PC-3 (cell line): ENCODE measurements around the gene TBC1D25. TPM values are rescaled to one million over a fixed set of nuclear protein-coding genes. Genes with fewer than 3 reads are reported as not detected.

Experiments
- ATAC-seq: fragments of 200-7000 bp; cut with Tn5 transposase; 2 replicates; pipeline ENCODE4 v1.9.1; 2020; ENCODE audit warnings: mild to moderate bottlenecking, moderate library complexity
- BruUV-seq: library from RNA; stranded (reverse); fragments of 400-500 nt; replicated peaks from 2 replicates; lab custom pipeline; 2021; lab: Mats Ljungman, UMichigan
- CTCF ChIA-PET: fragments of 300-600 bp; sonication (Branson Sonifier 250); formaldehyde crosslinking; loops from one replicate; lab custom pipeline; 2022; ENCODE audit warnings: antibody characterized with exemption; lab: Charles Lee
- POLR2A ChIA-PET: fragments of 300-600 bp; sonication (Branson Sonifier 250); formaldehyde crosslinking; loops from one replicate; lab custom pipeline; 2022; ENCODE audit warnings: antibody characterized with exemption; ENCODE audit not compliant: unreplicated experiment; lab: Charles Lee
- DNase-seq: peaks from one replicate; pipeline ENCODE4 v3.0.0-alpha.2; 2015
- H2AFZ ChIP-seq: fragments of 300-600 bp; sonication (generic); 2 replicates; pipeline ENCODE4 v1.6.0; 2016; ENCODE audit warnings: antibody characterized with exemption, low read length
- H3F3A ChIP-seq: fragments of 300-600 bp; sonication (generic); one replicate; pipeline ENCODE4 v1.6.0; 2017; ENCODE audit warnings: antibody characterized with exemption, low read length, control low read depth, mild to moderate bottlenecking; ENCODE audit not compliant: unreplicated experiment
- H3K27ac ChIP-seq: fragments of 300-600 bp; sonication (generic); 2 replicates; pipeline ENCODE4 v1.5.1; 2016; ENCODE audit warnings: mild to moderate bottlenecking, low read length
- H3K27me3 ChIP-seq: fragments of 300-600 bp; sonication (generic); 2 replicates; pipeline ENCODE4 v1.6.1; 2016; ENCODE audit warnings: low read length, mixed read lengths
- H3K36me3 ChIP-seq: fragments of 300-600 bp; sonication (generic); 2 replicates; pipeline ENCODE4 v1.6.1; 2016; ENCODE audit warnings: low read depth, mixed run types, low read length, mixed read lengths
- H3K4me1 ChIP-seq: fragments of 300-600 bp; sonication (generic); 2 replicates; pipeline ENCODE4 v1.5.1; 2016; ENCODE audit warnings: low read length; ENCODE audit not compliant: insufficient read depth
- H3K4me2 ChIP-seq: fragments of 300-600 bp; sonication (generic); 2 replicates; pipeline ENCODE4 v1.6.0; 2016; ENCODE audit warnings: low read length
- H3K4me3 ChIP-seq: fragments of 300-600 bp; sonication (generic); 2 replicates; pipeline ENCODE4 v1.5.1; 2016; ENCODE audit warnings: mild to moderate bottlenecking, low read length, mixed read lengths
- H3K79me2 ChIP-seq: fragments of 300-600 bp; sonication (generic); 2 replicates; pipeline ENCODE4 v1.6.1; 2017; ENCODE audit warnings: low read length, mixed read lengths
- H3K9ac ChIP-seq: fragments of 300-600 bp; sonication (generic); 2 replicates; pipeline ENCODE4 v1.6.0; 2016; ENCODE audit warnings: mild to moderate bottlenecking, low read length
- H3K9me2 ChIP-seq: fragments of 300-600 bp; sonication (generic); replicated peaks from 2 replicates; pipeline ENCODE4 v1.6.1; 2016; ENCODE audit warnings: mixed run types, low read length, mixed read lengths
- H3K9me3 ChIP-seq: fragments of 300-600 bp; sonication (generic); 2 replicates; pipeline ENCODE4 v1.6.1; 2016; ENCODE audit warnings: low read length, mixed read lengths
- H4K20me1 ChIP-seq: fragments of 300-600 bp; sonication (generic); 2 replicates; pipeline ENCODE4 v1.6.1; 2016; ENCODE audit warnings: low read length, mixed read lengths
- CTCF ChIP-seq: fragments of 300-600 bp; sonication (generic); conservative IDR thresholded peaks from 2 replicates; pipeline ENCODE4 v1.5.1; 2017; ENCODE audit warnings: antibody characterized with exemption, low read depth, mild to moderate bottlenecking, low read length
- EZH2 ChIP-seq: fragments of 300-600 bp; sonication (generic); IDR thresholded peaks from one replicate; pipeline ENCODE4 v1.6.1; 2017; ENCODE audit warnings: antibody characterized with exemption, mild to moderate bottlenecking, low read length; ENCODE audit not compliant: unreplicated experiment
- EZH2phosphoT487 ChIP-seq: fragments of 300-600 bp; sonication (generic); IDR thresholded peaks from 2 replicates; pipeline ENCODE4 v1.6.1; 2018; ENCODE audit warnings: mild to moderate bottlenecking, antibody characterized with exemption, low read length, borderline replicate concordance
- intact Hi-C: fragments of 100-400 bp; cut with micrococcal nuclease; formaldehyde crosslinking; loops from 2 replicates; pipeline ENCODE4 v1.9.0; 2023
- total RNA-seq: library from RNA; depleted of rRNA; stranded (reverse); fragments of >200 nt; gene quantifications from 2 replicates; pipeline ENCODE4 v1.2.3, GENCODE V29; 2014

TBC1D25 gene
- total RNA-seq, 1 experiment from 2014 or later = 11.3 TPM

- 0 out of 2 replicates have a peak, but pooled peaks cover 6% of the 10 kb centered on the region for H3K4me1 ChIP-seq
- no peaks in the 10 kb centered on the region for H3F3A ChIP-seq
- H3K9me3 ChIP-seq = no peaks in the 10 kb centered on the region
- CTCF ChIA-PET = no interaction called here
- intact Hi-C loops = no loop called here
- no peak overlapping the region for H3K9ac ChIP-seq
- H3K79me2 ChIP-seq = peaks cover 13% of the 10 kb centered on the region; the same call in 1 of the 2 replicates
- H3K36me3 ChIP-seq = no peaks in the 10 kb centered on the region
- no peaks in the 10 kb centered on the region for H4K20me1 ChIP-seq
- no peak overlapping the region for H3K4me2 ChIP-seq
- H3K4me3 ChIP-seq = no peak overlapping the region
- no peak for TF ChIP-seq CTCF
- TF ChIP-seq EZH2 = no peak
- no peak for TF ChIP-seq EZH2phosphoT487
- H3K27ac ChIP-seq = no peak overlapping the region
- no peak overlapping the region for H2AFZ ChIP-seq
- no peaks in the 10 kb centered on the region for H3K27me3 ChIP-seq
- BruUV-seq = no TSS peak
- no peaks in the 10 kb centered on the region for H3K9me2 ChIP-seq
- POLR2A ChIA-PET = no interaction called here
- no peak for DNase-seq
- no peak for ATAC-seq
Observed at GRCh38 chrX:48513670-48514069, 25.8 kb upstream of the TBC1D25 start.

GRCh38 chrX:48514126-48514806, 25.2 kb upstream of the TBC1D25 start:
- Histone ChIP-seq H3K4me2 (no peak overlapping the region), H3K9me2 (no peaks in the 10 kb centered on the region), H3K4me1 (0 out of 2 replicates have a peak, but pooled peaks cover 6% of the 10 kb centered on the region), H4K20me1 (no peaks in the 10 kb centered on the region), H3K36me3 (no peaks in the 10 kb centered on the region), H3K4me3 (no peak overlapping the region), H3K9ac (no peak overlapping the region), H2AFZ (no peak overlapping the region), H3K27me3 (no peaks in the 10 kb centered on the region), H3F3A (no peaks in the 10 kb centered on the region), H3K27ac (no peak overlapping the region), H3K9me3 (no peaks in the 10 kb centered on the region), H3K79me2 (peaks cover 9% of the 10 kb centered on the region; the same call in 1 of the 2 replicates)
- no TSS peak for BruUV-seq
- intact Hi-C loops = no loop called here
- CTCF ChIA-PET = no interaction called here
- DNase-seq = no peak
- POLR2A ChIA-PET = no interaction called here
- TF ChIP-seq EZH2 (no peak), EZH2phosphoT487 (no peak)
- ATAC-seq = no peak

- no peak overlapping the region for H3K4me3 ChIP-seq
- 0 out of 2 replicates have a peak, but pooled peaks cover 2% of the 10 kb centered on the region for H3K79me2 ChIP-seq
- no peaks in the 10 kb centered on the region for H3K36me3 ChIP-seq
- BruUV-seq = no TSS peak
- ChIA-PET POLR2A (no interaction called here), CTCF (no interaction called here)
- no peak overlapping the region for H3K9ac ChIP-seq
- no peaks in the 10 kb centered on the region for H4K20me1 ChIP-seq
- H3K9me2 ChIP-seq = no peaks in the 10 kb centered on the region
- intact Hi-C loops = no loop called here
- H3K4me1 ChIP-seq = 0 out of 2 replicates have a peak, but pooled peaks cover 1% of the 10 kb centered on the region
- ATAC-seq (no peak), DNase-seq (no peak)
- no peaks in the 10 kb centered on the region for H3K27me3 ChIP-seq
- no peaks in the 10 kb centered on the region for H3F3A ChIP-seq
- no peak overlapping the region for H3K27ac ChIP-seq
- no peaks in the 10 kb centered on the region for H3K9me3 ChIP-seq
- TF ChIP-seq CTCF = no peak
- TF ChIP-seq EZH2phosphoT487 = no peak
- TF ChIP-seq EZH2 = no peak
- H2AFZ ChIP-seq = no peak overlapping the region
- no peak overlapping the region for H3K4me2 ChIP-seq
Observed at GRCh38 chrX:48514868-48515460, 24.6 kb upstream of the TBC1D25 start.
